Upper lobe of right lung (tissue), 1 donor: ENCODE data around the gene PRKCZ. TPM values are rescaled to one million over a fixed set of nuclear protein-coding genes. Genes with fewer than 3 reads are reported as not detected.

Source experiments
- ATAC-seq: fragments of 200-7000 bp; cut with Tn5 transposase; one replicate; pipeline ENCODE4 v1.9.1; 2020; ENCODE audit warnings: mild to moderate bottlenecking, moderate library complexity
- DNase-seq: peaks from one replicate; pipeline ENCODE4 v3.0.0-alpha.2; 2020
- H3K27ac ChIP-seq: fragments of 200-600 bp; one replicate; pipeline ENCODE4 v1.8.0; 2022
- H3K27me3 ChIP-seq: fragments of 200-600 bp; one replicate; pipeline ENCODE4 v1.8.0; 2022; ENCODE audit warnings: mild to moderate bottlenecking
- H3K36me3 ChIP-seq: fragments of 200-600 bp; one replicate; pipeline ENCODE4 v1.8.0; 2022
- H3K4me1 ChIP-seq: fragments of 200-600 bp; one replicate; pipeline ENCODE4 v1.8.0; 2022
- H3K4me3 ChIP-seq: fragments of 200-600 bp; one replicate; pipeline ENCODE4 v1.8.0; 2022; ENCODE audit warnings: mild to moderate bottlenecking
- H3K9me3 ChIP-seq: fragments of 200-600 bp; one replicate; pipeline ENCODE4 v1.8.0; 2022
- CTCF ChIP-seq: fragments of 200-600 bp; IDR thresholded peaks from one replicate; pipeline ENCODE4 v1.8.0; 2022; ENCODE audit warnings: antibody characterized with exemption
- intact Hi-C: fragments of 100-400 bp; cut with DNase I; formaldehyde crosslinking; loops from one replicate; pipeline ENCODE4 v1.11.0; 2022
- total RNA-seq: library from RNA; stranded (reverse); fragmentation: NEBNext Ultra II Directional; extraction: Animal tissue kit (Norgen Biotek cat#: 25700); gene quantifications from one replicate; pipeline ENCODE4 v1.2.1, GENCODE V29; 2021
- donor health status: DM: no; HTN: yes; CAD: no; lungs with severe emphysema.

PRKCZ gene
- total RNA-seq, 1 donor from 2014 or later: 121 TPM

- ATAC-seq (no peak), DNase-seq (no peak)
- intact Hi-C loops: no loop called here
- H3K27me3 ChIP-seq: no peaks in the 10 kb centered on the region
- H3K27ac ChIP-seq: no peak overlapping the region
- no peak overlapping the region for H3K4me3 ChIP-seq
- no peaks in the 10 kb centered on the region for H3K36me3 ChIP-seq
- H3K9me3 ChIP-seq: peaks cover 18% of the 10 kb centered on the region
- no peak for TF ChIP-seq CTCF
- no peaks in the 10 kb centered on the region for H3K4me1 ChIP-seq
Observed at GRCh38 chr1:2079396-2080085, 29.3 kb downstream of the PRKCZ start.

GRCh38 chr1:2080140-2080539 lies 29.9 kb downstream of the PRKCZ start:
- no peak for TF ChIP-seq CTCF
- ATAC-seq: no peak
- intact Hi-C loops: no loop called here

GRCh38 chr1:2080884-2081283 lies 30.7 kb downstream of the PRKCZ start:
- no peak for TF ChIP-seq CTCF
- no peak for DNase-seq
- no peak overlapping the region for H3K4me3 ChIP-seq

More at GRCh38 chr1:2080140-2080539, 29.9 kb downstream of the PRKCZ start:
- Histone ChIP-seq H3K27ac (no peak overlapping the region), H3K27me3 (no peaks in the 10 kb centered on the region), H3K9me3 (peaks cover 18% of the 10 kb centered on the region), H3K36me3 (no peaks in the 10 kb centered on the region), H3K4me1 (no peaks in the 10 kb centered on the region), H3K4me3 (no peak overlapping the region)
- DNase-seq: no peak

GRCh38 chr1:2081326-2081885 lies 31.2 kb downstream of the PRKCZ start:
- ATAC-seq: no peak
- no peak for TF ChIP-seq CTCF
- intact Hi-C loops: no loop called here

More at GRCh38 chr1:2080884-2081283, 30.7 kb downstream of the PRKCZ start:
- Histone ChIP-seq H3K4me1 (no peaks in the 10 kb centered on the region), H3K36me3 (no peaks in the 10 kb centered on the region), H3K27ac (no peak overlapping the region), H3K9me3 (peaks cover 18% of the 10 kb centered on the region), H3K27me3 (no peaks in the 10 kb centered on the region)
- intact Hi-C loops: no loop called here
- ATAC-seq: no peak

GRCh38 chr1:2082064-2082463 lies 31.9 kb downstream of the PRKCZ start:
- Histone ChIP-seq H3K36me3 (no peaks in the 10 kb centered on the region), H3K4me3 (no peak overlapping the region), H3K27me3 (no peaks in the 10 kb centered on the region), H3K27ac (no peak overlapping the region), H3K9me3 (peaks cover 18% of the 10 kb centered on the region), H3K4me1 (no peaks in the 10 kb centered on the region)
- intact Hi-C loops: no loop called here
- no peak for TF ChIP-seq CTCF
- ATAC-seq (peak; percentile 26), DNase-seq (no peak)

More at GRCh38 chr1:2081326-2081885, 31.2 kb downstream of the PRKCZ start:
- DNase-seq: no peak
- Histone ChIP-seq H3K9me3 (peaks cover 18% of the 10 kb centered on the region), H3K36me3 (no peaks in the 10 kb centered on the region), H3K4me1 (no peaks in the 10 kb centered on the region), H3K4me3 (no peak overlapping the region), H3K27ac (no peak overlapping the region), H3K27me3 (no peaks in the 10 kb centered on the region)
